Measurements from ENCODE around the gene HUNK. TPM values are rescaled to one million over a fixed set of nuclear protein-coding genes. Genes with fewer than 3 reads are reported as not detected.
"Not testable (repeated sequence)": the region's sequence is repeated elsewhere in the genome, so short reads cannot be mapped to it uniquely, and the experiment has no call there.

Gene HUNK
- total RNA-seq, 1 experiment from 2014 or later, result 2.1 TPM

- Histone ChIP-seq H3K4me3 (ENCODE audit: low read depth, low read length, poor library complexity, severe bottlenecking) (no peak overlapping the region), H3K4me1 (ENCODE audit: insufficient read depth, low read length, poor library complexity, severe bottlenecking) (no peaks in the 10 kb centered on the region), H3K36me3 (ENCODE audit: insufficient read depth, low read length, poor library complexity, severe bottlenecking) (no peaks in the 10 kb centered on the region), H3K27ac (ENCODE audit: low read depth, low read length, poor library complexity, severe bottlenecking) (no peak overlapping the region), H3K27me3 (replicated peaks; ENCODE audit: insufficient read depth, low read depth, low read length, poor library complexity) (no peaks in the 10 kb centered on the region), H3K9me3 (ENCODE audit: low read depth, low read length, poor library complexity, severe bottlenecking) (no peaks in the 10 kb centered on the region)
- intact Hi-C loops (cut with micrococcal nuclease; ENCODE audit: unreplicated experiment), result no loop called here
- DNase-seq (ENCODE audit: low spot score), result no peak
- CTCF ChIA-PET, result no interaction called here
- no TSS peak for BruUV-seq (replicated peaks)
- TF ChIP-seq, protein P1, sequence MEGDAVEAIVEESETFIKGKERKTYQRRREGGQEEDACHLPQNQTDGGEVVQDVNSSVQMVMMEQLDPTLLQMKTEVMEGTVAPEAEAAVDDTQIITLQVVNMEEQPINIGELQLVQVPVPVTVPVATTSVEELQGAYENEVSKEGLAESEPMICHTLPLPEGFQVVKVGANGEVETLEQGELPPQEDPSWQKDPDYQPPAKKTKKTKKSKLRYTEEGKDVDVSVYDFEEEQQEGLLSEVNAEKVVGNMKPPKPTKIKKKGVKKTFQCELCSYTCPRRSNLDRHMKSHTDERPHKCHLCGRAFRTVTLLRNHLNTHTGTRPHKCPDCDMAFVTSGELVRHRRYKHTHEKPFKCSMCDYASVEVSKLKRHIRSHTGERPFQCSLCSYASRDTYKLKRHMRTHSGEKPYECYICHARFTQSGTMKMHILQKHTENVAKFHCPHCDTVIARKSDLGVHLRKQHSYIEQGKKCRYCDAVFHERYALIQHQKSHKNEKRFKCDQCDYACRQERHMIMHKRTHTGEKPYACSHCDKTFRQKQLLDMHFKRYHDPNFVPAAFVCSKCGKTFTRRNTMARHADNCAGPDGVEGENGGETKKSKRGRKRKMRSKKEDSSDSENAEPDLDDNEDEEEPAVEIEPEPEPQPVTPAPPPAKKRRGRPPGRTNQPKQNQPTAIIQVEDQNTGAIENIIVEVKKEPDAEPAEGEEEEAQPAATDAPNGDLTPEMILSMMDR (conservative IDR thresholded peaks at IDR 0.05; ENCODE audit: low read depth, low read length), result no peak
- no peak for TF ChIP-seq EZH2 (IDR thresholded peaks at IDR 0.05; ENCODE audit: borderline replicate concordance, low read depth, low read length, poor library complexity, severe bottlenecking)
- POLR2A ChIA-PET (ENCODE audit: low non-redundant PET), result no interaction called here
Observed at GRCh38 chr21:31855180-31855579, 17.6 kb upstream of the HUNK start.

- Histone ChIP-seq H3K27ac (ENCODE audit: low read depth, low read length, poor library complexity, severe bottlenecking) (no peak overlapping the region), H3K4me3 (ENCODE audit: low read depth, low read length, poor library complexity, severe bottlenecking) (no peak overlapping the region), H3K36me3 (ENCODE audit: insufficient read depth, low read length, poor library complexity, severe bottlenecking) (no peaks in the 10 kb centered on the region), H3K4me1 (ENCODE audit: insufficient read depth, low read length, poor library complexity, severe bottlenecking) (no peaks in the 10 kb centered on the region), H3K27me3 (replicated peaks; ENCODE audit: insufficient read depth, low read depth, low read length, poor library complexity) (no peaks in the 10 kb centered on the region), H3K9me3 (ENCODE audit: low read depth, low read length, poor library complexity, severe bottlenecking) (no peaks in the 10 kb centered on the region)
- ChIA-PET POLR2A (ENCODE audit: low non-redundant PET) (no interaction called here), CTCF (interaction anchor here (0.7 kb wide), 1 partner anchor 71 kb away, joined by 3 read pairs; no protein-coding TSS in a partner anchor)
- BruUV-seq (replicated peaks), result no TSS peak
- no peak for TF ChIP-seq EZH2 (IDR thresholded peaks at IDR 0.05; ENCODE audit: borderline replicate concordance, low read depth, low read length, poor library complexity, severe bottlenecking)
- intact Hi-C loops (cut with micrococcal nuclease; ENCODE audit: unreplicated experiment), result no loop called here
- no peak for DNase-seq (ENCODE audit: low spot score)
Observed at GRCh38 chr21:31857096-31857495, 15.7 kb upstream of the HUNK start.

DNA sequence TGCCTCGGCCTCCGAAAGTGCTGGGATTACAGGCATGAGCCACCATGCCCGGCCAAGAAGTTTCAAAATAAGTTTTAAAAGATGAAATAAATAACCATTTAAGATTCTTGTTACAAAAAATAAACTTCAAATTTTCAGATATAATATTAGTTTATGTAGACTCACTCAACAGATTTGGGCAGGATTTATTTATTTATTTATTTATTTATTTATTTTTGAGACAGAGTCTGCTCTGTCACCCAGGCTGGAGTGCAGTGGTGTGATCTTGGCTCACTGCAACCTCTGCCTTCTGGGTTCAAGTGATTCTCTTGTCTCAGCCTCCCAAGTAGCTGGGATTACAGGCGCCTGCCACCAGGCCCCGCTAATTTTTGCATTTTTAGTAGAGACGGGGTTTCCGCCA lies 15.2 kb upstream of the HUNK start:
- H3K36me3 ChIP-seq (ENCODE audit: insufficient read depth, low read length, poor library complexity, severe bottlenecking); H3K27ac ChIP-seq (ENCODE audit: low read depth, low read length, poor library complexity, severe bottlenecking); H3K4me1 ChIP-seq (ENCODE audit: insufficient read depth, low read length, poor library complexity, severe bottlenecking); BruUV-seq (replicated peaks); CTCF ChIA-PET; intact Hi-C loops (cut with micrococcal nuclease; ENCODE audit: unreplicated experiment); H3K4me3 ChIP-seq (ENCODE audit: low read depth, low read length, poor library complexity, severe bottlenecking); H3K27me3 ChIP-seq (replicated peaks; ENCODE audit: insufficient read depth, low read depth, low read length, poor library complexity); POLR2A ChIA-PET (ENCODE audit: low non-redundant PET); H3K9me3 ChIP-seq (ENCODE audit: low read depth, low read length, poor library complexity, severe bottlenecking); DNase-seq (ENCODE audit: low spot score): not testable (repeated sequence)

DNA sequence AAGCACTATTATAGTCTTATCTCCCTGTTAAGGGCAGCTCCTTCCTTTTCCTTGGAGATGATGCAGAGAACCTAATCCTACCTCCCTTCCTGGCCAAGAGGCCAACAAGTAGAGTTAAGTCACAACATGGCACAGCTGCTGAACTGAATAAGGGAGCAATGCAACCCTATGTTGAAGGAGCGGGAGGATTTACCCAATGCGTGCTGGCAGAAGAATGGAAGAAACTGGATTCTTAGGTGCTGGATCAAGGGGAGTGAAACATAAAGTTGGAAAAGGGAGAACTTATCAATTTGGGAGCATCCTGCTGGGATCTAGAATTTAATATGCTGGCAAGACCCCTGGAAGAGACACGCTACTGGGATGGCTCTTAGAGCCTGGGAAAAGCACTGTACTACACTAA lies 12.0 kb upstream of the HUNK start:
- Histone ChIP-seq H3K4me3 (ENCODE audit: low read depth, low read length, poor library complexity, severe bottlenecking) (no peak overlapping the region), H3K4me1 (ENCODE audit: insufficient read depth, low read length, poor library complexity, severe bottlenecking) (no peaks in the 10 kb centered on the region), H3K36me3 (ENCODE audit: insufficient read depth, low read length, poor library complexity, severe bottlenecking) (no peaks in the 10 kb centered on the region), H3K27ac (ENCODE audit: low read depth, low read length, poor library complexity, severe bottlenecking) (no peak overlapping the region), H3K27me3 (replicated peaks; ENCODE audit: insufficient read depth, low read depth, low read length, poor library complexity) (no peaks in the 10 kb centered on the region), H3K9me3 (ENCODE audit: low read depth, low read length, poor library complexity, severe bottlenecking) (no peaks in the 10 kb centered on the region)
- CTCF ChIA-PET, result no interaction called here
- TF ChIP-seq, protein P1 (conservative IDR thresholded peaks at IDR 0.05; ENCODE audit: low read depth, low read length), result no peak
- no peak for TF ChIP-seq EZH2 (IDR thresholded peaks at IDR 0.05; ENCODE audit: borderline replicate concordance, low read depth, low read length, poor library complexity, severe bottlenecking)
- intact Hi-C loops (cut with micrococcal nuclease; ENCODE audit: unreplicated experiment), result no loop called here
- POLR2A ChIA-PET (ENCODE audit: low non-redundant PET), result no interaction called here
- no peak for DNase-seq (ENCODE audit: low spot score)
- no TSS peak for BruUV-seq (replicated peaks)
